K562 (cell line): ENCODE results near the gene C5AR2. TPM values are rescaled to one million over a fixed set of nuclear protein-coding genes. Genes with fewer than 3 reads are reported as not detected.

Source experiments
- ARID1B ChIP-seq: fragments of 450-650 bp; IDR thresholded peaks from 2 replicates; pipeline ENCODE4 v1.6.1; 2016; ENCODE audit warnings: antibody characterized with exemption, mild to moderate bottlenecking, inconsistent platforms
- ATF1 ChIP-seq, 2 experiments: fragments of 450-650 bp in 1 of 2; IDR thresholded peaks; 2 replicates each; pipeline ENCODE4 v1.6.1; 2016; ENCODE audit warnings: missing compliant biosample characterization in 1 of 2, missing genetic modification characterization in 1 of 2
- CHCHD3 ChIP-seq: fragments of 250-450 bp; sonication (Bioruptor Pico); IDR thresholded peaks from 2 replicates; pipeline ENCODE4 v2.1.2; 2022; ENCODE audit warnings: mild to moderate bottlenecking
- FOS ChIP-seq: IDR thresholded peaks from 3 replicates; pipeline ENCODE4 v1.6.1; 2011; ENCODE audit not compliant: insufficient read length; ENCODE audit errors: extremely low read depth
- FOXK2 ChIP-seq, 2 experiments: fragments of 450-650 bp; IDR thresholded peaks in 1 of 2; conservative IDR thresholded peaks in 1 of 2; 2 replicates each; pipeline ENCODE4 v1.6.1; 2016; ENCODE audit warnings: low read depth in 2 of 2, mild to moderate bottlenecking in 1 of 2
- HIVEP1 ChIP-seq: fragments of 250-450 bp; sonication (Bioruptor Pico); IDR thresholded peaks from 2 replicates; pipeline ENCODE4 v1.4.0; 2020; ENCODE audit warnings: mild to moderate bottlenecking
- L3MBTL2 ChIP-seq: fragments of 450-650 bp; IDR thresholded peaks from 2 replicates; pipeline ENCODE4 v1.6.1; 2016; ENCODE audit warnings: mild to moderate bottlenecking, moderate library complexity
- RERE ChIP-seq: sonication (generic); formaldehyde crosslinking; IDR thresholded peaks from 2 replicates; pipeline ENCODE4 v1.8.0; 2023; ENCODE audit warnings: missing genetic modification reagents, mild to moderate bottlenecking, borderline replicate concordance
- SETDB1 ChIP-seq: IDR thresholded peaks from one replicate; pipeline ENCODE4 v1.6.1; 2012; ENCODE audit warnings: low read length, control low read depth, inconsistent platforms
- SMAD1 ChIP-seq: fragments of 150-350 bp; IDR thresholded peaks from 2 replicates; pipeline ENCODE4 v1.6.1; 2014; ENCODE audit warnings: low read length, low read depth; ENCODE audit not compliant: partially characterized antibody
- SMC3 ChIP-seq: conservative IDR thresholded peaks from 2 replicates; pipeline ENCODE4 v1.6.1; 2011; ENCODE audit warnings: low read depth, low read length, improper control_type of control experiment; ENCODE audit not compliant: insufficient read depth
- SP1 ChIP-seq: sonication (generic); formaldehyde crosslinking; IDR thresholded peaks from 2 replicates; pipeline ENCODE4 v1.8.1; 2022; ENCODE audit warnings: mild to moderate bottlenecking, missing genetic modification reagents
- TOE1 ChIP-seq, 2 experiments: fragments of 450-650 bp in 1 of 2; sonication (generic) in 1 of 2; formaldehyde crosslinking in 1 of 2; IDR thresholded peaks; 2 replicates each; pipeline versions ENCODE4 v1.7.1 to v1.8.0; 2016 to 2022; ENCODE audit warnings: borderline replicate concordance in 2 of 2, mild to moderate bottlenecking in 2 of 2, antibody characterized with exemption in 1 of 2, inconsistent platforms in 1 of 2, low read depth in 1 of 2, missing genetic modification reagents in 1 of 2, moderate library complexity in 1 of 2
- ZNF449 ChIP-seq: fragments of 250-450 bp; sonication (Bioruptor Pico); IDR thresholded peaks from 2 replicates; pipeline ENCODE4 v1.8.0; 2022; ENCODE audit warnings: moderate library complexity, mild to moderate bottlenecking, inconsistent platforms
- polyA plus RNA-seq, 8 experiments: library from polyadenylated mRNA; depleted of rRNA in 4 of 8; stranded (reverse) in 5 of 8; unstranded in 3 of 8; fragments of >200 nt; fragmentation: Nextera tagmentation in 2 of 8; fragmentation: Illumina TruSeq in 1 of 8; extraction: Ambion mirVana in 2 of 8; extraction: Trizol in 1 of 8; gene quantifications; 2 replicates each; pipeline versions ENCODE4 v1.2.1 to v1.2.3, GENCODE V29; 2011 to 2014; ENCODE audit warnings: inconsistent platforms in 1 of 8, missing spikeins in 1 of 8
- total RNA-seq, 7 experiments: library from RNA; depleted of rRNA in 6 of 7; stranded (reverse); fragments of >200 nt in 6 of 7; fragmentation: Illumina TruSeq in 2 of 7; extraction: Trizol in 2 of 7; gene quantifications; 2 replicates each; pipeline versions ENCODE4 v1.2.1 to v1.2.3, GENCODE V29; 2011 to 2021; ENCODE audit warnings: low replicate concordance in 1 of 7
- TF ChIP-seq, protein P1 (sequence below): fragments of 450-650 bp; IDR thresholded peaks from 2 replicates; pipeline ENCODE4 v1.6.1; 2016; ENCODE audit warnings: antibody characterized with exemption
- TF ChIP-seq, protein P2 (sequence below): sonication (generic); formaldehyde crosslinking; IDR thresholded peaks from 2 replicates; pipeline ENCODE4 v1.8.0; 2022; ENCODE audit warnings: mild to moderate bottlenecking, low read depth, missing genetic modification reagents

C5AR2 gene
- total and polyA plus RNA-seq, 9 of the 15 experiments (the other 6 are each of a cell fraction or from before 2014, with no cell fraction given) = 0.01 to 1.1 (median 0.13) TPM

DNA sequence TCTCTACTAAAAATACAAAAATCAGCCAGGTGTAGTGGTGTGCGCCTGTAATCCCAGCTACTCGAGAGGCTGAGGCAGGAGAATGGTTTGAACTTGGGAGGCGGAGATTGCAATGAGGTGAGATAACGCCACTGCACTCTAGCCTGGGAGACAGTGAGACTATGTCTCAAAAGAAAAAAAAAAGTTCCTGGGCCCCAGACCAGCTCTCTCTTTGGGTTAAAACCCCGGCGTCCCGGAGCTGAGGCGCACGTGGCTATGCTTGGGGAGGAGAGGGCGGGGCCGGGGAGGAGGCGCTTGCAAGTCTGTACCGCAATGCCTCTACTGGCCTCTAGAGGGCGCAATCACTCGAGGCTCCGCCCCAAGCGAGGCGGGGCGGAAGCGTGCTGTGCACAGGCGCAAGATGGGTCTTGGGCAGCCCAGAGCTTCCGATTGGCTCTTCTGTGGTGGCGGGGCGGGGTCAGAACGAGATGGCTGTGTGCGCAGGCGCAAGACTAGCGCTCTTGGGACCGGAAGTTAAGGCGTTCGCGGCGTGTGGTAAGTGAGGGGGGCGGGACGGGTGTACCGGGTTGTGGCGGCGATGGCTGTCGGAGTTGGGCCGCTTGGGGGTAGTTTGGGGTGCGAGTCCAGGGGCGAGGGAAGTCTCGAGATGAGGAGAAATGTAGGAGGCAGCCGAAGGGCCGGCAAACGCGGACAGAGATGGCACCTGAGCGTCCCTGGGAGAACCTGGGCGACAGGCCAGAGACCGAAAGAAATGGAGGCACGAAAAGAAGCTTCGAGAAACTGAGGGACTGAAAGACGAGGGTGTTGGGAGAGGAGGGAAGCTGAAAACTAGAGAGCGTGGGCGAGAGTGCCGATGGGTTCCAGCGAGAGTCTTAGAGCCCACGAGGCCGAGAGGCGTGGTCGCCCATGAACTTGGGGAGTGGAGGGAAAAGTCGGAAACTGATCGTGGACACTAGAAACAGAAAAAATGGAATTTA is 17.1 kb downstream of the C5AR2 start, which contains the start of gene DHX34 (continued):
- TF ChIP-seq, protein P1, sequence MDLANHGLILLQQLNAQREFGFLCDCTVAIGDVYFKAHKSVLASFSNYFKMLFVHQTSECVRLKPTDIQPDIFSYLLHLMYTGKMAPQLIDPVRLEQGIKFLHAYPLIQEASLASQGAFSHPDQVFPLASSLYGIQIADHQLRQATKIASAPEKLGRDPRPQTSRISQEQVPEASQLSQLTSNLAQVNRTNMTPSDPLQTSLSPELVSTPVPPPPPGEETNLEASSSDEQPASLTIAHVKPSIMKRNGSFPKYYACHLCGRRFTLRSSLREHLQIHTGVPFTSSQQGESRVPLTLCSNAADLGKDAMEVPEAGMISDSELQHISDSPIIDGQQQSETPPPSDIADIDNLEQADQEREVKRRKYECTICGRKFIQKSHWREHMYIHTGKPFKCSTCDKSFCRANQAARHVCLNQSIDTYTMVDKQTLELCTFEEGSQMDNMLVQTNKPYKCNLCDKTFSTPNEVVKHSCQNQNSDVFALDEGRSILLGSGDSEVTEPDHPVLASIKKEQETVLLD = peak; percentile 98
- peak; percentile 51 for TF ChIP-seq FOS
- TF ChIP-seq L3MBTL2 = peak; percentile 98
- TF ChIP-seq SETDB1 = no peak
- 0 out of 2 replicates have a peak, but pooled peaks have one; percentile 6 for TF ChIP-seq SMC3
- TF ChIP-seq ARID1B = no peak; the same call in 1 of the 2 replicates
- TF ChIP-seq TOE1 (IDR thresholded peaks at IDR 0.05; ENCODE audit: borderline replicate concordance) = peak; percentile 15; the same call in 1 of the 2 replicates
- no peak for TF ChIP-seq TOE1 (CRISPR knock-in tag; IDR thresholded peaks at IDR 0.05; ENCODE audit: borderline replicate concordance, low read depth)
- TF ChIP-seq, protein P2, sequence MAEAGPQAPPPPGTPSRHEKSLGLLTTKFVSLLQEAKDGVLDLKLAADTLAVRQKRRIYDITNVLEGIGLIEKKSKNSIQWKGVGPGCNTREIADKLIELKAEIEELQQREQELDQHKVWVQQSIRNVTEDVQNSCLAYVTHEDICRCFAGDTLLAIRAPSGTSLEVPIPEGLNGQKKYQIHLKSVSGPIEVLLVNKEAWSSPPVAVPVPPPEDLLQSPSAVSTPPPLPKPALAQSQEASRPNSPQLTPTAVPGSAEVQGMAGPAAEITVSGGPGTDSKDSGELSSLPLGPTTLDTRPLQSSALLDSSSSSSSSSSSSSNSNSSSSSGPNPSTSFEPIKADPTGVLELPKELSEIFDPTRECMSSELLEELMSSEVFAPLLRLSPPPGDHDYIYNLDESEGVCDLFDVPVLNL (CRISPR knock-in tag) = 0 out of 2 replicates have a peak, but pooled peaks have one; percentile 21
- TF ChIP-seq SMAD1 = no peak
- TF ChIP-seq ZNF449 (CRISPR knock-in tag) = no peak
- 0 out of 2 replicates have a peak, but pooled peaks have one; percentile 56 for TF ChIP-seq HIVEP1 (CRISPR knock-in tag)
- peak; percentile 70 to 75; a peak in 3 of 4 replicates for TF ChIP-seq FOXK2 (conservative IDR thresholded peaks at IDR 0.05 in 1 of 2, IDR thresholded peaks at IDR 0.05 in 1 of 2; ENCODE audit: low read depth in 2 of 2)
- TF ChIP-seq RERE (CRISPR knock-in tag) = no peak
- TF ChIP-seq CHCHD3 = no peak
- TF ChIP-seq SP1 (CRISPR knock-in tag) = peak; percentile 99
- TF ChIP-seq ATF1 (CRISPR knock-in tag; IDR thresholded peaks at IDR 0.05) = no peak
- TF ChIP-seq ATF1 (tag; IDR thresholded peaks at IDR 0.05) = peak; percentile 68
